SK-N-SH treated with all-trans-retinoic acid at 6 μM for 48 hours (cell line): Measurements from ENCODE around the gene HASPIN.

Experiments used
- ATAC-seq: fragments of 200-7000 bp; cut with Tn5 transposase; 3 replicates; pipeline ENCODE4 v1.9.1; 2020; ENCODE audit warnings: mild to moderate bottlenecking, moderate library complexity
- ARNTL ChIP-seq: fragments of 450-650 bp; formaldehyde crosslinking; IDR thresholded peaks from 2 replicates; pipeline ENCODE4 v1.5.0; 2020; ENCODE audit warnings: low read depth, mild to moderate bottlenecking, moderate library complexity, borderline replicate concordance
- BACH2 ChIP-seq: fragments of 250-450 bp; sonication (Bioruptor Pico); IDR thresholded peaks from 2 replicates; pipeline ENCODE4 v1.9.0; 2021; ENCODE audit warnings: mild to moderate bottlenecking, borderline replicate concordance
- CSDC2 ChIP-seq: fragments of 250-450 bp; sonication (Bioruptor Pico); IDR thresholded peaks from 2 replicates; pipeline ENCODE4 v1.5.0; 2020; ENCODE audit warnings: mild to moderate bottlenecking, moderate library complexity
- ESRRG ChIP-seq: fragments of 250-450 bp; sonication (Bioruptor Pico); IDR thresholded peaks from 2 replicates; pipeline ENCODE4 v1.6.1; 2021; ENCODE audit warnings: mild to moderate bottlenecking
- GLIS3 ChIP-seq: fragments of 250-450 bp; sonication (Bioruptor Pico); IDR thresholded peaks from 2 replicates; pipeline ENCODE4 v1.5.0; 2020; ENCODE audit warnings: mild to moderate bottlenecking, moderate library complexity
- ISL1 ChIP-seq: fragments of 250-450 bp; sonication (Bioruptor Pico); IDR thresholded peaks from 2 replicates; pipeline ENCODE4 v2.1.2; 2022; ENCODE audit warnings: mild to moderate bottlenecking, moderate library complexity
- OSR1 ChIP-seq: fragments of 250-450 bp; sonication (Bioruptor Pico); IDR thresholded peaks from 2 replicates; pipeline ENCODE4 v1.8.0; 2022; ENCODE audit warnings: moderate library complexity, mild to moderate bottlenecking, inconsistent platforms
- PPARA ChIP-seq: fragments of 250-450 bp; sonication (Bioruptor Pico); IDR thresholded peaks from 2 replicates; pipeline ENCODE4 v1.5.0; 2020; ENCODE audit warnings: mild to moderate bottlenecking, borderline replicate concordance
- RARB ChIP-seq: fragments of 250-450 bp; sonication (Bioruptor Pico); IDR thresholded peaks from 2 replicates; pipeline ENCODE4 v1.8.0; 2021; ENCODE audit warnings: mild to moderate bottlenecking, moderate library complexity
- SNAI2 ChIP-seq: fragments of 250-450 bp; sonication (Bioruptor Pico); IDR thresholded peaks from 2 replicates; pipeline ENCODE4 v1.5.0; 2020; ENCODE audit warnings: mild to moderate bottlenecking, moderate library complexity
- TCF4 ChIP-seq: fragments of 250-450 bp; sonication (Bioruptor Pico); IDR thresholded peaks from 2 replicates; pipeline ENCODE4 v1.8.0; 2021; ENCODE audit warnings: mild to moderate bottlenecking, moderate library complexity, borderline replicate concordance
- ZC3H10 ChIP-seq: fragments of 250-450 bp; sonication (Bioruptor Pico); IDR thresholded peaks from 2 replicates; pipeline ENCODE4 v1.5.1; 2021; ENCODE audit warnings: mild to moderate bottlenecking, moderate library complexity
- ZFP3 ChIP-seq: fragments of 250-450 bp; sonication (Bioruptor Pico); IDR thresholded peaks from 2 replicates; pipeline ENCODE4 v1.5.0; 2020; ENCODE audit warnings: mild to moderate bottlenecking, moderate library complexity
- ZFP30 ChIP-seq: fragments of 450-650 bp; formaldehyde crosslinking; IDR thresholded peaks from 2 replicates; pipeline ENCODE4 v1.5.0; 2022; ENCODE audit warnings: mild to moderate bottlenecking, moderate library complexity
- ZNF565 ChIP-seq: fragments of 450-650 bp; formaldehyde crosslinking; conservative IDR thresholded peaks from 2 replicates; pipeline ENCODE4 v1.5.0; 2020; ENCODE audit warnings: low read depth, mild to moderate bottlenecking, moderate library complexity
- ZNF70 ChIP-seq: fragments of 450-650 bp; formaldehyde crosslinking; IDR thresholded peaks from 2 replicates; pipeline ENCODE4 v1.5.0; 2020; ENCODE audit warnings: mild to moderate bottlenecking, moderate library complexity
- ZNF8 ChIP-seq: fragments of 450-650 bp; formaldehyde crosslinking; IDR thresholded peaks from 2 replicates; pipeline ENCODE4 v1.5.0; 2020; ENCODE audit warnings: mild to moderate bottlenecking, moderate library complexity
- TF ChIP-seq, protein P1 (sequence below): fragments of 250-450 bp; sonication (Bioruptor Pico); IDR thresholded peaks from 2 replicates; pipeline ENCODE4 v1.8.0; 2021; ENCODE audit warnings: low read depth, mild to moderate bottlenecking, moderate library complexity, borderline replicate concordance
- TF ChIP-seq, protein P2 (sequence below): fragments of 250-450 bp; sonication (Bioruptor Pico); IDR thresholded peaks from 2 replicates; pipeline ENCODE4 v1.5.1; 2020; ENCODE audit warnings: low read depth, mild to moderate bottlenecking, moderate library complexity
- TF ChIP-seq, protein P3 (sequence below): fragments of 250-450 bp; sonication (Bioruptor Pico); IDR thresholded peaks from 2 replicates; pipeline ENCODE4 v1.5.0; 2020; ENCODE audit warnings: mild to moderate bottlenecking, moderate library complexity

The HASPIN gene

DNA sequence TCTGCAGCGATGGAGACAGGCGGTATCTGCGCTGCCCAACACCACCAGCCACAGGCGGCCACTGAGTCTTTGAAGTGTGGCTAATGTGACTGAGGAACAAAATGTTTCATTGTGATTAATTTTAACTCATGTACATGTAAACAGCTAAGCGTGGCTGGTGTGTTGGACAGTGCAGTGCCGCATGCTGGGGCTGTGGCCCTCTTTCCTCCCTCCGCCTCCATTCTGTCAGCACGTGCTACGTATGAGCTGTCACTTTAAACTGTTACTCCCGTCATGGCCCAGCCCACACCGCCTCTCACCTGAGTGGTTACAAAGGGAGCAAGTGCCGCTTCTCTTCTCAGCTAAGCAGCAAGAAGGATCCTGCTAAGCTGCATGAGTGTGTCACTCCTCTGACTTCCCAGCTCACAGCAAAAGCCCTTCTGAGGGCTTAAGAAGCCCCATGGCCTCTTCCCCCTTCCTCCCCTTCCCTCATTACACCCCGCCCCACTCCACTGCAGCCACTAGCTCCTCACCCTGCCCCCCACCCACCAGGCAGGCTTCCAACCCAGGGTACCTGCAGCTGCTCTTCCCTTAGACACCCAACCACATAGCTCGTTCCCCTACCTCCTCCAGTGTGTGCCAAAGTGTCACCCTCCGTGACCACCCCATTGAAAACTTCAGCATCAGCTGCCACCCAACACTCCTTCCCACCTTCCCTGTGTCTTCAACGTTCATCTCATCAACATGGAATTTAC is 15.0 kb downstream of the HASPIN start:
- no peak for ATAC-seq
- TF ChIP-seq TCF4 (CRISPR knock-in tag): no peak
- no peak for TF ChIP-seq ZNF8 (CRISPR knock-in tag)
- no peak for TF ChIP-seq GLIS3 (CRISPR knock-in tag)
- TF ChIP-seq RARB (CRISPR knock-in tag): no peak
- no peak for TF ChIP-seq ARNTL (CRISPR knock-in tag)
- TF ChIP-seq ZFP30 (CRISPR knock-in tag): no peak
- no peak for TF ChIP-seq ZNF70 (CRISPR knock-in tag)
- no peak for TF ChIP-seq ZC3H10 (CRISPR knock-in tag)
- no peak for TF ChIP-seq ESRRG (CRISPR knock-in tag)
- TF ChIP-seq CSDC2: no peak
- no peak for TF ChIP-seq OSR1 (CRISPR knock-in tag)
- no peak for TF ChIP-seq PPARA (CRISPR knock-in tag)
- no peak for TF ChIP-seq SNAI2 (CRISPR knock-in tag)
- TF ChIP-seq, protein P1, sequence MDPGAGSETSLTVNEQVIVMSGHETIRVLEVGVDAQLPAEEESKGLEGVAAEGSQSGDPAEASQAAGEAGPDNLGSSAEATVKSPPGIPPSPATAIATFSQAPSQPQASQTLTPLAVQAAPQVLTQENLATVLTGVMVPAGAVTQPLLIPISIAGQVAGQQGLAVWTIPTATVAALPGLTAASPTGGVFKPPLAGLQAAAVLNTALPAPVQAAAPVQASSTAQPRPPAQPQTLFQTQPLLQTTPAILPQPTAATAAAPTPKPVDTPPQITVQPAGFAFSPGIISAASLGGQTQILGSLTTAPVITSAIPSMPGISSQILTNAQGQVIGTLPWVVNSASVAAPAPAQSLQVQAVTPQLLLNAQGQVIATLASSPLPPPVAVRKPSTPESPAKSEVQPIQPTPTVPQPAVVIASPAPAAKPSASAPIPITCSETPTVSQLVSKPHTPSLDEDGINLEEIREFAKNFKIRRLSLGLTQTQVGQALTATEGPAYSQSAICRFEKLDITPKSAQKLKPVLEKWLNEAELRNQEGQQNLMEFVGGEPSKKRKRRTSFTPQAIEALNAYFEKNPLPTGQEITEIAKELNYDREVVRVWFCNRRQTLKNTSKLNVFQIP (CRISPR knock-in tag): no peak
- TF ChIP-seq, protein P2, sequence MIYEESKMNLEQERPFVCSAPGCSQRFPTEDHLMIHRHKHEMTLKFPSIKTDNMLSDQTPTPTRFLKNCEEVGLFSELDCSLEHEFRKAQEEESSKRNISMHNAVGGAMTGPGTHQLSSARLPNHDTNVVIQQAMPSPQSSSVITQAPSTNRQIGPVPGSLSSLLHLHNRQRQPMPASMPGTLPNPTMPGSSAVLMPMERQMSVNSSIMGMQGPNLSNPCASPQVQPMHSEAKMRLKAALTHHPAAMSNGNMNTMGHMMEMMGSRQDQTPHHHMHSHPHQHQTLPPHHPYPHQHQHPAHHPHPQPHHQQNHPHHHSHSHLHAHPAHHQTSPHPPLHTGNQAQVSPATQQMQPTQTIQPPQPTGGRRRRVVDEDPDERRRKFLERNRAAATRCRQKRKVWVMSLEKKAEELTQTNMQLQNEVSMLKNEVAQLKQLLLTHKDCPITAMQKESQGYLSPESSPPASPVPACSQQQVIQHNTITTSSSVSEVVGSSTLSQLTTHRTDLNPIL: no peak
- no peak for TF ChIP-seq ZNF565 (CRISPR knock-in tag)

DNA sequence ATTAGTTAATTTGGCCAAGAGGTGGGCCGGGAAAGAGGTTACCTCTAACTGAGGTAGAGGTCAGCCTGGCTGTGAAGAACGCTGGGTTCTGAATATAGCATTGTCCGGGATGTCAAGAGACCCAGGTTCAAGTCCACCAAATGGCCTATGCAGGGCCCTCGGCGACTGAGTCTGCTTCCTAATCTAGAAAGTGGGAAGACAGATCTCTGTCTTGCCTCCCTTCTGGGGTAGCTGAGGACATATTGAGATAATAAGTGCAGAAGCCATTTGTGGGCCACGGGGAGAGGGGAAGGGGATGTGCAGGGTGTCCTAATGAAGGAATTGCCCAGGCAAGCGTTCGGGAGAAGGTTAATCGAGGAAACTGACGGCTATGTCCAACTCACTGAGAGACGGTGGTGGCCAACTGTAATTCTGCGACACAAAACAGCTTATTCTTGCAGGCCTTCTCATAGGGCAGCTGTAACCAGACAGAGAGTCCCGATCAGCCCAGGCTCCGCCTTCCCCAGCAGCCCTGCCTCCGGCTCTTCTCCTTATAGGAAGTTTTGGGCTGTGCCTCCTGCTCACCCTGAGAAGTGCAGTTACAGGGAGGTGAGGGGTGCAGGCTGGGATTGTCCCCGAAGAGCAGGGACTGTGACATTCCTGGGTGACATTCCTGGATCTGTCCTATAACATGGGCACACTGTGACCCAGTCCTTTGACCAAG is 15.9 kb downstream of the HASPIN start:
- TF ChIP-seq ARNTL (CRISPR knock-in tag) (no peak), TCF4 (CRISPR knock-in tag) (no peak), RARB (CRISPR knock-in tag) (no peak), ZC3H10 (CRISPR knock-in tag) (no peak), ESRRG (CRISPR knock-in tag) (no peak), ZNF70 (CRISPR knock-in tag) (no peak), ZFP3 (CRISPR knock-in tag) (no peak), BACH2 (CRISPR knock-in tag) (no peak), SNAI2 (CRISPR knock-in tag) (no peak), OSR1 (CRISPR knock-in tag) (no peak), GLIS3 (CRISPR knock-in tag) (no peak), ISL1 (CRISPR knock-in tag) (no peak), ZNF565 (CRISPR knock-in tag) (no peak), ZFP30 (CRISPR knock-in tag) (no peak)
- TF ChIP-seq, protein P2: no peak
- TF ChIP-seq, protein P1 (CRISPR knock-in tag): no peak
- TF ChIP-seq, protein P3, sequence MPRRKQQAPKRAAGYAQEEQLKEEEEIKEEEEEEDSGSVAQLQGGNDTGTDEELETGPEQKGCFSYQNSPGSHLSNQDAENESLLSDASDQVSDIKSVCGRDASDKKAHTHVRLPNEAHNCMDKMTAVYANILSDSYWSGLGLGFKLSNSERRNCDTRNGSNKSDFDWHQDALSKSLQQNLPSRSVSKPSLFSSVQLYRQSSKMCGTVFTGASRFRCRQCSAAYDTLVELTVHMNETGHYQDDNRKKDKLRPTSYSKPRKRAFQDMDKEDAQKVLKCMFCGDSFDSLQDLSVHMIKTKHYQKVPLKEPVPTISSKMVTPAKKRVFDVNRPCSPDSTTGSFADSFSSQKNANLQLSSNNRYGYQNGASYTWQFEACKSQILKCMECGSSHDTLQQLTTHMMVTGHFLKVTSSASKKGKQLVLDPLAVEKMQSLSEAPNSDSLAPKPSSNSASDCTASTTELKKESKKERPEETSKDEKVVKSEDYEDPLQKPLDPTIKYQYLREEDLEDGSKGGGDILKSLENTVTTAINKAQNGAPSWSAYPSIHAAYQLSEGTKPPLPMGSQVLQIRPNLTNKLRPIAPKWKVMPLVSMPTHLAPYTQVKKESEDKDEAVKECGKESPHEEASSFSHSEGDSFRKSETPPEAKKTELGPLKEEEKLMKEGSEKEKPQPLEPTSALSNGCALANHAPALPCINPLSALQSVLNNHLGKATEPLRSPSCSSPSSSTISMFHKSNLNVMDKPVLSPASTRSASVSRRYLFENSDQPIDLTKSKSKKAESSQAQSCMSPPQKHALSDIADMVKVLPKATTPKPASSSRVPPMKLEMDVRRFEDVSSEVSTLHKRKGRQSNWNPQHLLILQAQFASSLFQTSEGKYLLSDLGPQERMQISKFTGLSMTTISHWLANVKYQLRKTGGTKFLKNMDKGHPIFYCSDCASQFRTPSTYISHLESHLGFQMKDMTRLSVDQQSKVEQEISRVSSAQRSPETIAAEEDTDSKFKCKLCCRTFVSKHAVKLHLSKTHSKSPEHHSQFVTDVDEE (CRISPR knock-in tag): no peak
- no peak for ATAC-seq
